HepG2 (cell line): ENCODE results near the gene GATAD2B. TPM values are rescaled to one million over a fixed set of nuclear protein-coding genes. Genes with fewer than 3 reads are reported as not detected.
A peak's percentile ranks its signal among the peaks of the same experiment; 100 is the strongest.

Experiments used
- EEA1 ChIP-seq: sonication (generic); formaldehyde crosslinking; IDR thresholded peaks from 2 replicates; pipeline ENCODE4 v1.5.1; 2020; ENCODE audit warnings: mild to moderate bottlenecking, missing genetic modification reagents, borderline replicate concordance
- ELF1 ChIP-seq: sonication (generic); formaldehyde crosslinking; IDR thresholded peaks from 2 replicates; pipeline ENCODE4 v1.4.0; 2020; ENCODE audit warnings: missing genetic modification reagents
- GPBP1L1 ChIP-seq: sonication (generic); formaldehyde crosslinking; IDR thresholded peaks from 2 replicates; pipeline ENCODE4 v1.5.0; 2020; ENCODE audit warnings: mild to moderate bottlenecking, missing genetic modification reagents
- GTF3A ChIP-seq: sonication (generic); formaldehyde crosslinking; conservative IDR thresholded peaks from 2 replicates; pipeline ENCODE4 v1.4.0; 2020; ENCODE audit warnings: mild to moderate bottlenecking, missing genetic modification reagents
- NFATC3 ChIP-seq: sonication (generic); formaldehyde crosslinking; IDR thresholded peaks from 2 replicates; pipeline ENCODE4 v1.5.1; 2020; ENCODE audit warnings: mild to moderate bottlenecking, missing genetic modification reagents
- NR2C2 ChIP-seq: sonication (generic); formaldehyde crosslinking; IDR thresholded peaks from 2 replicates; pipeline ENCODE4 v1.4.0; 2020; ENCODE audit warnings: missing genetic modification reagents, mild to moderate bottlenecking, moderate library complexity, borderline replicate concordance
- PBX3 ChIP-seq: sonication (generic); formaldehyde crosslinking; IDR thresholded peaks from 2 replicates; pipeline ENCODE4 v1.8.1; 2023; ENCODE audit warnings: missing genetic modification reagents, inconsistent platforms, borderline replicate concordance
- SMARCC2 ChIP-seq: fragments of 450-650 bp; IDR thresholded peaks from 2 replicates; pipeline ENCODE4 v1.6.1; 2017; ENCODE audit warnings: antibody characterized with exemption, mild to moderate bottlenecking
- SNRNP70 ChIP-seq: fragments of 200-400 bp; formaldehyde crosslinking; IDR thresholded peaks from 2 replicates; pipeline ENCODE4 v1.6.1; 2017; ENCODE audit warnings: mild to moderate bottlenecking, low read depth, low read length, moderate library complexity
- SP1 ChIP-seq, 2 experiments: fragments of 450-650 bp in 1 of 2; sonication (generic) in 1 of 2; formaldehyde crosslinking in 1 of 2; IDR thresholded peaks; 2 replicates each; pipeline versions ENCODE4 v1.4.0 to v1.6.1; 2016 to 2020; ENCODE audit warnings: missing genetic modification reagents in 1 of 2
- U2AF1 ChIP-seq: fragments of 200-400 bp; formaldehyde crosslinking; optimal IDR thresholded peaks from 2 replicates; pipeline ENCODE3; 2017; ENCODE audit warnings: mild to moderate bottlenecking, low read depth, low read length
- ZBTB14 ChIP-seq: sonication (generic); formaldehyde crosslinking; IDR thresholded peaks from 2 replicates; pipeline ENCODE4 v1.4.0; 2020; ENCODE audit warnings: missing genetic modification reagents
- ZNF282 ChIP-seq: fragments of 450-650 bp; IDR thresholded peaks from 2 replicates; pipeline ENCODE4 v1.6.1; 2018; ENCODE audit not compliant: partially characterized antibody
- ZNF296 ChIP-seq: sonication (generic); formaldehyde crosslinking; conservative IDR thresholded peaks from 2 replicates; pipeline ENCODE4 v1.5.0; 2020; ENCODE audit warnings: mild to moderate bottlenecking, missing genetic modification reagents
- ZNF3 ChIP-seq: IDR thresholded peaks from 2 replicates; pipeline ENCODE4 v1.7.0; 2017; ENCODE audit warnings: inconsistent platforms
- ZNF496 ChIP-seq: sonication (generic); formaldehyde crosslinking; IDR thresholded peaks from 2 replicates; pipeline ENCODE4 v1.8.1; 2023; ENCODE audit warnings: mild to moderate bottlenecking, moderate library complexity, missing genetic modification reagents; ENCODE audit not compliant: insufficient replicate concordance
- ZNF530 ChIP-seq: sonication (generic); formaldehyde crosslinking; IDR thresholded peaks from 2 replicates; pipeline ENCODE4 v1.5.0; 2020; ENCODE audit warnings: low read depth, mild to moderate bottlenecking, missing genetic modification reagents
- ZNF572 ChIP-seq: sonication (generic); formaldehyde crosslinking; IDR thresholded peaks from 2 replicates; pipeline ENCODE4 v1.5.1; 2020; ENCODE audit warnings: mild to moderate bottlenecking, missing genetic modification reagents
- polyA plus RNA-seq, 8 experiments: library from polyadenylated mRNA; depleted of rRNA in 3 of 8; stranded (reverse) in 7 of 8; unstranded in 1 of 8; fragments of >200 nt; fragmentation: Illumina TruSeq in 4 of 8; extraction: Trizol in 4 of 8; gene quantifications; 2 replicates each; pipeline versions ENCODE4 v1.2.1 to v1.2.3, GENCODE V29; 2011 to 2016; ENCODE audit warnings: low read depth in 4 of 8, missing spikeins in 1 of 8, mixed read lengths in 1 of 8; ENCODE audit not compliant: insufficient read depth in 1 of 8
- total RNA-seq, 5 experiments: library from RNA; depleted of rRNA; stranded (reverse); fragments of >200 nt; fragmentation: Illumina TruSeq; extraction: Trizol; gene quantifications; 2 replicates each; pipeline ENCODE4 v1.2.3, GENCODE V29; 2016; ENCODE audit warnings: low read depth in 1 of 5
- TF ChIP-seq, protein P1 (sequence below): sonication (generic); formaldehyde crosslinking; IDR thresholded peaks from 2 replicates; pipeline ENCODE4 v1.4.0; 2020; ENCODE audit warnings: mild to moderate bottlenecking, missing genetic modification reagents
- TF ChIP-seq, protein P2 (sequence below): IDR thresholded peaks from 2 replicates; pipeline ENCODE4 v1.6.1; 2016; ENCODE audit warnings: low read depth, missing genetic modification reagents, missing compliant biosample characterization

Gene GATAD2B
- total and polyA plus RNA-seq, 2 of the 13 experiments (the other 11 are each of a cell fraction or from before 2014, with no cell fraction given): 3.2 to 5.2 TPM

GRCh38 chr1:153922076-153922971 is 448 bp downstream of the GATAD2B start (continued):
- TF ChIP-seq GPBP1L1 (CRISPR knock-in tag) (no peak), U2AF1 (no peak), ELF1 (no peak), SMARCC2 (no peak), ZNF572 (no peak), ZNF282 (no peak), NR2C2 (CRISPR knock-in tag) (no peak), ZNF296 (CRISPR knock-in tag) (no peak), SNRNP70 (no peak), EEA1 (CRISPR knock-in tag) (no peak), GTF3A (CRISPR knock-in tag) (no peak), NFATC3 (CRISPR knock-in tag) (no peak), SP1 (IDR thresholded peaks at IDR 0.05) (no peak), SP1 (CRISPR knock-in tag; IDR thresholded peaks at IDR 0.05) (no peak; the same call in 1 of the 2 replicates), ZNF496 (no peak), PBX3 (no peak), ZBTB14 (CRISPR knock-in tag) (peak; percentile 65), ZNF530 (CRISPR knock-in tag) (no peak), ZNF3 (CRISPR knock-in tag) (no peak)
- TF ChIP-seq, protein P1, sequence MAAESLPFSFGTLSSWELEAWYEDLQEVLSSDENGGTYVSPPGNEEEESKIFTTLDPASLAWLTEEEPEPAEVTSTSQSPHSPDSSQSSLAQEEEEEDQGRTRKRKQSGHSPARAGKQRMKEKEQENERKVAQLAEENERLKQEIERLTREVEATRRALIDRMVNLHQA (CRISPR knock-in tag): no peak
- TF ChIP-seq, protein P2, sequence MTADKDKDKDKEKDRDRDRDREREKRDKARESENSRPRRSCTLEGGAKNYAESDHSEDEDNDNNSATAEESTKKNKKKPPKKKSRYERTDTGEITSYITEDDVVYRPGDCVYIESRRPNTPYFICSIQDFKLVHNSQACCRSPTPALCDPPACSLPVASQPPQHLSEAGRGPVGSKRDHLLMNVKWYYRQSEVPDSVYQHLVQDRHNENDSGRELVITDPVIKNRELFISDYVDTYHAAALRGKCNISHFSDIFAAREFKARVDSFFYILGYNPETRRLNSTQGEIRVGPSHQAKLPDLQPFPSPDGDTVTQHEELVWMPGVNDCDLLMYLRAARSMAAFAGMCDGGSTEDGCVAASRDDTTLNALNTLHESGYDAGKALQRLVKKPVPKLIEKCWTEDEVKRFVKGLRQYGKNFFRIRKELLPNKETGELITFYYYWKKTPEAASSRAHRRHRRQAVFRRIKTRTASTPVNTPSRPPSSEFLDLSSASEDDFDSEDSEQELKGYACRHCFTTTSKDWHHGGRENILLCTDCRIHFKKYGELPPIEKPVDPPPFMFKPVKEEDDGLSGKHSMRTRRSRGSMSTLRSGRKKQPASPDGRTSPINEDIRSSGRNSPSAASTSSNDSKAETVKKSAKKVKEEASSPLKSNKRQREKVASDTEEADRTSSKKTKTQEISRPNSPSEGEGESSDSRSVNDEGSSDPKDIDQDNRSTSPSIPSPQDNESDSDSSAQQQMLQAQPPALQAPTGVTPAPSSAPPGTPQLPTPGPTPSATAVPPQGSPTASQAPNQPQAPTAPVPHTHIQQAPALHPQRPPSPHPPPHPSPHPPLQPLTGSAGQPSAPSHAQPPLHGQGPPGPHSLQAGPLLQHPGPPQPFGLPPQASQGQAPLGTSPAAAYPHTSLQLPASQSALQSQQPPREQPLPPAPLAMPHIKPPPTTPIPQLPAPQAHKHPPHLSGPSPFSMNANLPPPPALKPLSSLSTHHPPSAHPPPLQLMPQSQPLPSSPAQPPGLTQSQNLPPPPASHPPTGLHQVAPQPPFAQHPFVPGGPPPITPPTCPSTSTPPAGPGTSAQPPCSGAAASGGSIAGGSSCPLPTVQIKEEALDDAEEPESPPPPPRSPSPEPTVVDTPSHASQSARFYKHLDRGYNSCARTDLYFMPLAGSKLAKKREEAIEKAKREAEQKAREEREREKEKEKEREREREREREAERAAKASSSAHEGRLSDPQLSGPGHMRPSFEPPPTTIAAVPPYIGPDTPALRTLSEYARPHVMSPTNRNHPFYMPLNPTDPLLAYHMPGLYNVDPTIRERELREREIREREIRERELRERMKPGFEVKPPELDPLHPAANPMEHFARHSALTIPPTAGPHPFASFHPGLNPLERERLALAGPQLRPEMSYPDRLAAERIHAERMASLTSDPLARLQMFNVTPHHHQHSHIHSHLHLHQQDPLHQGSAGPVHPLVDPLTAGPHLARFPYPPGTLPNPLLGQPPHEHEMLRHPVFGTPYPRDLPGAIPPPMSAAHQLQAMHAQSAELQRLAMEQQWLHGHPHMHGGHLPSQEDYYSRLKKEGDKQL (CRISPR knock-in tag): no peak
